Measurements from ENCODE around the gene RBM33. TPM values are rescaled to one million over a fixed set of nuclear protein-coding genes. Genes with fewer than 3 reads are reported as not detected.
A peak's percentile ranks its signal among the peaks of the same experiment; 100 is the strongest.

The RBM33 gene
- total and polyA plus RNA-seq, 10 of the 15 experiments (the other 5 are each of a cell fraction or from before 2014, with no cell fraction given) = 4.7 to 67.2 (median 24.3) TPM

DNA sequence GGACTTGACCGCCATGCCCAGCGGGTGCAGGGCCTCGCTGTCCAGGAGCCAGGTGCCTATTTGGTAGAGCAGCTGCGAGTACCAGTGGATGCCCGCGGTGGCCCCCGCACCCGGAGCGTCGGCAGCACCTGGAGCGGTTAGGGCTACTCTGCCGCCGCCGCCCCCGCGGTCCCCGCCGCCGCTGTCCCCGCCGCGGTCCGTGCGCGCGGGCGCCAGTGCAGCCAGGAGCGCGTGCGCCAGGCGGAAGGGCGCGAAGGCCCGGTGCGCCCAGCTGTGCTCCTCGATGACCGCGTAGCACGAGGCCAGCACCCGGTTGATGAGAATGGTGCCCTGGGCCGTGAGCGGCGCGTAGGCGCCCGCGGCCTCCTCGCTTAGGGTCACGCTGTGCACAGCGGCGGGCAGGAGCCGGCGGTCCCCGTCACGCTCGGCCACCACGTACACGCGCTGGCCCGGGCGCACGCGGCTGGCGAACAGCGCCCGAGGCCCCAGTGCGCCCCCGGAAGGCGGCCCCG, 158.5 kb downstream of the RBM33 start (continued):
- TF ChIP-seq, protein P1, sequence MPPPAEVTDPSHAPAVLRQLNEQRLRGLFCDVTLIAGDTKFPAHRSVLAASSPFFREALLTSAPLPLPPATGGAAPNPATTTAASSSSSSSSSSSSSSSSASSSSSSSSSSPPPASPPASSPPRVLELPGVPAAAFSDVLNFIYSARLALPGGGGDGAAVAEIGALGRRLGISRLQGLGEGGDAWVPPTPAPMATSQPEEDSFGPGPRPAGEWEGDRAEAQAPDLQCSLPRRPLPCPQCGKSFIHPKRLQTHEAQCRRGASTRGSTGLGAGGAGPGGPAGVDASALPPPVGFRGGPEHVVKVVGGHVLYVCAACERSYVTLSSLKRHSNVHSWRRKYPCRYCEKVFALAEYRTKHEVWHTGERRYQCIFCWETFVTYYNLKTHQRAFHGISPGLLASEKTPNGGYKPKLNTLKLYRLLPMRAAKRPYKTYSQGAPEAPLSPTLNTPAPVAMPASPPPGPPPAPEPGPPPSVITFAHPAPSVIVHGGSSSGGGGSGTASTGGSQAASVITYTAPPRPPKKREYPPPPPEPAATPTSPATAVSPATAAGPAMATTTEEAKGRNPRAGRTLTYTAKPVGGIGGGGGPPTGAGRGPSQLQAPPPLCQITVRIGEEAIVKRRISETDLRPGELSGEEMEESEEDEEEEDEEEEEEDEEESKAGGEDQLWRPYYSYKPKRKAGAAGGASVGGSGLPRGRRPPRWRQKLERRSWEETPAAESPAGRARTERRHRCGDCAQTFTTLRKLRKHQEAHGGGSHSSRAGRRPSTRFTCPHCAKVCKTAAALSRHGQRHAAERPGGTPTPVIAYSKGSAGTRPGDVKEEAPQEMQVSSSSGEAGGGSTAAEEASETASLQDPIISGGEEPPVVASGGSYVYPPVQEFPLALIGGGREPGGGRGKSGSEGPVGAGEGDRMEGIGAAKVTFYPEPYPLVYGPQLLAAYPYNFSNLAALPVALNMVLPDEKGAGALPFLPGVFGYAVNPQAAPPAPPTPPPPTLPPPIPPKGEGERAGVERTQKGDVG (CRISPR knock-in tag; IDR thresholded peaks at IDR 0.05) = no peak
- TF ChIP-seq SUPT20H (IDR thresholded peaks at IDR 0.05; ENCODE audit: borderline replicate concordance, control insufficient read depth, low read depth, low read length) = no peak

DNA sequence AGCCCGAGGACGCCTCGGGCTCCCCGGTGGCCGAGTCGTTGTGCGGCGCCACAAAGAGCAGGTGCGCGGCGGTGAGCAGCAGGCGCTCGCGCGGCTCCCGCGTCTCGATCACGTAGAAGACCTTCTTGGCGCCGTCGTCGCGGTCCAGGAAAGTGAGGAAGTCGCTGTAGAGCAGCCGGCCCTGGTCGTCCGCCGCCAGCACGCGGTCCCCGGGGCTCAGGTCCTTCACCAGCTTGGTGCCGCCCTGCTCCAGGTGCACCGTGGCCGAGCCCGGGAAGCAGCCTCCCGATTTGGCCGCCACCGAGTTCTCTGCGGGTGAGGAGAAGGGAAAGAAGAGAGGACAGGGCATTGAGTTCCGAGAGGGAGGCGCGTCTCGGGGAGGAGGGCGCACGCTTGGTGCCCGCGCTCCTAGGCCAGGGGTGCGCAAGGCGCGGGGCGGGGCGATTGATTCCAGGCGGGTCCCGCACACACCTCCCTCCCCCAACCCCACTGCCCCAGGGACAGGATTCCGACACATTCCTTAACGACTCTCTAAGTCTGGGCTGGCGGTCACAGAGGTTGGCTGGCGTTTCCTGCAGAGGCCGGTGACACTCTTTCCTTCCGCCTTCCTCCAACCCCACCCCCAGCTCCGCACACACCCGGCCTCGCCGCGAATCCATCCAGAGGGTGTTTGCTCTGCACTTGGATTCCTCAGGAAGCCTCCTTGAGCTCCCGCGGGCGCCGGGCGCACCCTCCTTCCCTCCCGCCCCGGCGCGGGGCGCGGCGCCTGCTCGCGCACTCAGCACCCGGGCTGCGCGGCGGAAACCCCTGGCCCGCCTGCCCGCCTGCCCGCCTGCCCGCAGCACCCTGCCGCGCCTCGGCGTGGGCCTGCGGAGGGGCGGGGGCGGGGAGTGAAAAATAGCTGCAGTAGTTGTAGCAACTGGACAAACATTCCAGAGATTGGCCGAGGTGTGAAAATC, 159.2 kb downstream of the RBM33 start:
- ChIA-PET RAD21 (ENCODE audit: unreplicated experiment) (interaction anchor here (0.6 kb wide), 1 partner anchor 969 kb away, joined by 3 read pairs; no protein-coding TSS in a partner anchor), SMC1A (ENCODE audit: uncharacterized antibody, unreplicated experiment) (no interaction called here), POLR2A (no interaction called here), CTCF (no interaction called here)
- no peak for ATAC-seq
- Histone ChIP-seq H4K20me1 (ENCODE audit: control insufficient read depth, insufficient read depth) (no peaks in the 10 kb centered on the region), H3K36me3 (ENCODE audit: control insufficient read depth in 2 of 2, insufficient read depth in 2 of 2, low read length in 1 of 2) (no peaks in the 10 kb centered on the region), H3K79me2 (ENCODE audit: control insufficient read depth, insufficient read depth, low read length) (no peaks in the 10 kb centered on the region), H3K4me1 (ENCODE audit: control insufficient read depth, insufficient read depth, low read length) (no peaks in the 10 kb centered on the region), H3K9ac (ENCODE audit: control insufficient read depth, insufficient read depth, low read length) (no peak overlapping the region), H3K27me3 (replicated peaks in 1 of 2; ENCODE audit: control insufficient read depth in 2 of 2, insufficient read depth in 2 of 2, low read length in 1 of 2) (peaks cover 6 to 11% of the 10 kb centered on the region in 2 experiments), H2AFZ (ENCODE audit: control insufficient read depth, low read depth, low read length) (no peak overlapping the region; the same call in 1 of the 2 replicates), H3K27ac (ENCODE audit: control insufficient read depth, insufficient read depth) (no peak overlapping the region), H3K4me3 (no peak overlapping the region), H3K4me2 (ENCODE audit: control insufficient read depth, insufficient read depth) (peak overlapping the region; percentile 55), H3K9me3 (replicated peaks; ENCODE audit: control insufficient read depth, insufficient read depth, low read length) (no peaks in the 10 kb centered on the region)
- in situ Hi-C loops (cut with MboI) = loop anchor here (25.0 kb wide), 1 partner anchor 1459 kb away; no protein-coding TSS in a partner anchor
- 19% methylated on average over 53 of the region's 96 CpGs for WGBS (ENCODE audit: insufficient coverage, insufficient replicate concordance, low lambda C conversion rate, missing lambda C conversion rate)
- no peak for FAIRE-seq
- BruUV-seq (replicated peaks) = no TSS peak
- TF ChIP-seq HDAC6 (IDR thresholded peaks at IDR 0.05; ENCODE audit: unreplicated experiment) (peak; percentile 29), SIN3A (IDR thresholded peaks at IDR 0.05; ENCODE audit: low read depth, low read length) (no peak), SUZ12 (IDR thresholded peaks at IDR 0.05; ENCODE audit: unreplicated experiment) (peak; percentile 24)
- DNase-seq (ENCODE audit: low read depth, low spot score) = no peak
- intact Hi-C loops (cut with micrococcal nuclease; ENCODE audit: unreplicated experiment) = no loop called here
